HG03342 (cell line): ENCODE data around the gene TNFSF18.
A peak's percentile ranks its signal among the peaks of the same experiment; 100 is the strongest.

Source experiments
- ATAC-seq: cut with Tn5 transposase; IDR thresholded peaks from one replicate; pipeline ENCODE4 v1.9.1; 2021; ENCODE audit warnings: mild to moderate bottlenecking, moderate library complexity; ENCODE audit not compliant: unreplicated experiment

The TNFSF18 gene

GRCh38 chr1:173042806-173043205, 7.9 kb downstream of the TNFSF18 start:
- no peak for ATAC-seq

GRCh38 chr1:173039626-173040025, 11.1 kb downstream of the TNFSF18 start:
- no peak for ATAC-seq

- ATAC-seq, result no peak
Measured at GRCh38 chr1:173038875-173039554, 11.7 kb downstream of the TNFSF18 start.

- ATAC-seq, result no peak
Measured at GRCh38 chr1:173024543-173024942, 26.2 kb downstream of the TNFSF18 start.

- no peak for ATAC-seq
Measured at GRCh38 chr1:173023343-173023742, 27.4 kb downstream of the TNFSF18 start.

- ATAC-seq, result peak; percentile 95
Measured at GRCh38 chr1:173020138-173020750, 30.5 kb downstream of the TNFSF18 start.

- no peak for ATAC-seq
Measured at GRCh38 chr1:173017792-173018191, 32.9 kb downstream of the TNFSF18 start.

- no peak for ATAC-seq
Measured at GRCh38 chr1:173016419-173016818, 34.3 kb downstream of the TNFSF18 start.

- no peak for ATAC-seq
Measured at GRCh38 chr1:173015629-173016028, 35.1 kb downstream of the TNFSF18 start.

- ATAC-seq, result no peak
Measured at GRCh38 chr1:173014160-173014559, 36.6 kb downstream of the TNFSF18 start.

- ATAC-seq, result no peak
Measured at GRCh38 chr1:173012126-173012525, 38.6 kb downstream of the TNFSF18 start.

GRCh38 chr1:173009597-173009996, 41.1 kb downstream of the TNFSF18 start:
- ATAC-seq, result no peak

GRCh38 chr1:173005196-173005864, 45.4 kb downstream of the TNFSF18 start:
- ATAC-seq, result no peak

GRCh38 chr1:173002891-173003838, 47.6 kb downstream of the TNFSF18 start:
- no peak for ATAC-seq

- no peak for ATAC-seq
Measured at GRCh38 chr1:172999349-172999748, 51.4 kb downstream of the TNFSF18 start.

GRCh38 chr1:172997941-172998361, 52.8 kb downstream of the TNFSF18 start:
- ATAC-seq, result no peak

- ATAC-seq, result no peak
Measured at GRCh38 chr1:172993640-172994039, 57.1 kb downstream of the TNFSF18 start.

- no peak for ATAC-seq
Measured at GRCh38 chr1:172991674-172992400, 58.9 kb downstream of the TNFSF18 start.

GRCh38 chr1:172990598-172991215, 60.0 kb downstream of the TNFSF18 start:
- no peak for ATAC-seq
